ENCODE data around the gene EMCN.

EMCN gene

DNA sequence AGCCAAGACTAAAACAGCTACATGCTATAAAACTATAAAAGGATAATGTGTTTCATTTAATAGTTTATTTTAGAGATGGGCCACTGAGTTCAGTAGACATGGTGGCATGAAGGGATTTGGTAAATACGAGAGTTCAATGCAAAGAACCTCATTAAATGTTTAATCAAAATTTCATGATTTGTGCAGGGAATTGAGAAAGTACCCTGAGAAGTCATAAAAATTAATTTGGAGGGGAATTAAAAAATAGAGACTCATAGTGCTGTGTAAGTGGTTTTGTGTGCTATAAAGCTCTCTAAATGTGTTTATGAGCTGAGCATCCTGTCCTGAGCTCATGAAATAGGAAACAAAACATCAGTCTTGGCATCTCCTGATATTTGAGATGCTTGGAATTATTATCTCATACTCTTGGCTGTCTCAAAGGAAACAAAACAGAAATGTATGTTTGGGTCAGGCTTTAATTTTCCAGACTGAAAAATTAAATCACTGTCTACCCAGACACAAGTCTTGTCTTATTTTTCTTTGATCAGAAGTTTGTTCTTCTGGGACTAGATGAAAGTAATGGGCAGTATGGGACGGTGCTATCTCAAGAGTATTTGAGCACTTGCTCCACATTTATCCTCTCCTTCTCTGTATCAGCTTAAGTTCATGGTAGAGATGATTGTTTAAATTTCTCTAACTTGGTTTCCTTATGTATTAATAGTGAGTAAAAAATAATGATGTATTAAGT, 38.0 kb upstream of the EMCN start:
- no peak for TF ChIP-seq EZH2phosphoT487 (IDR thresholded peaks at IDR 0.05; ENCODE audit: borderline replicate concordance, low read length)
- TF ChIP-seq, protein P1, sequence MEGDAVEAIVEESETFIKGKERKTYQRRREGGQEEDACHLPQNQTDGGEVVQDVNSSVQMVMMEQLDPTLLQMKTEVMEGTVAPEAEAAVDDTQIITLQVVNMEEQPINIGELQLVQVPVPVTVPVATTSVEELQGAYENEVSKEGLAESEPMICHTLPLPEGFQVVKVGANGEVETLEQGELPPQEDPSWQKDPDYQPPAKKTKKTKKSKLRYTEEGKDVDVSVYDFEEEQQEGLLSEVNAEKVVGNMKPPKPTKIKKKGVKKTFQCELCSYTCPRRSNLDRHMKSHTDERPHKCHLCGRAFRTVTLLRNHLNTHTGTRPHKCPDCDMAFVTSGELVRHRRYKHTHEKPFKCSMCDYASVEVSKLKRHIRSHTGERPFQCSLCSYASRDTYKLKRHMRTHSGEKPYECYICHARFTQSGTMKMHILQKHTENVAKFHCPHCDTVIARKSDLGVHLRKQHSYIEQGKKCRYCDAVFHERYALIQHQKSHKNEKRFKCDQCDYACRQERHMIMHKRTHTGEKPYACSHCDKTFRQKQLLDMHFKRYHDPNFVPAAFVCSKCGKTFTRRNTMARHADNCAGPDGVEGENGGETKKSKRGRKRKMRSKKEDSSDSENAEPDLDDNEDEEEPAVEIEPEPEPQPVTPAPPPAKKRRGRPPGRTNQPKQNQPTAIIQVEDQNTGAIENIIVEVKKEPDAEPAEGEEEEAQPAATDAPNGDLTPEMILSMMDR (IDR thresholded peaks at IDR 0.05; ENCODE audit: low read depth, low read length, poor library complexity, severe bottlenecking), result no peak

DNA sequence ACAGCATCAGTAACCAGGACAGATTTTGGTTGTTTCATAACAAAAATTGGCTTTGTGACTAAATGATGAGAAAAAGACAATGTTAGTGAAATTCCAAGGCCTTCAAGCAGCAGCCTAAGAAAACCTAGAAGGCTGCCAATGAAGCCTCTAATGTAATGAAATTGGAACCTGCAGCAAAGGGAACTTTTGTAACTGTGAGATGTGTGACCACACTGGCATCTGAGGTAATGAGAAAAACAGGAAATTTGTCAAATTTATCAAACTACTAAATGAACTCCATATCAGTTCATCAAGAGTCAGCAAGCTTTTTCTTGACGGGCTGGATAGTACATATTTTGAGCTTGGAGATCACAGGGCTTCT, 30.4 kb upstream of the EMCN start:
- Histone ChIP-seq H4K20me1 (ENCODE audit: control insufficient read depth, insufficient read depth, low read depth, low read length) (no peaks in the 10 kb centered on the region), H3K4me3 (ENCODE audit: low read length) (no peak overlapping the region), H3K4me1 (ENCODE audit: control insufficient read depth, low read length) (peaks cover 5% of the 10 kb centered on the region), H3K9me3 (ENCODE audit: control insufficient read depth, insufficient read depth, low read length) (no peaks in the 10 kb centered on the region), H3K9me2 (replicated peaks; ENCODE audit: control insufficient read depth, low read length) (no peaks in the 10 kb centered on the region), H3K27ac (ENCODE audit: low read depth, low read length) (no peak overlapping the region), H3F3A (ENCODE audit: control insufficient read depth, insufficient read depth) (no peaks in the 10 kb centered on the region), H3K36me3 (ENCODE audit: control insufficient read depth, low read length) (no peaks in the 10 kb centered on the region), H3K27me3 (ENCODE audit: control insufficient read depth, low read length) (no peaks in the 10 kb centered on the region), H3K4me2 (ENCODE audit: low read length) (no peak overlapping the region), H3K79me2 (ENCODE audit: control insufficient read depth, low read length) (no peaks in the 10 kb centered on the region)
- TF ChIP-seq, protein P1 (IDR thresholded peaks at IDR 0.05; ENCODE audit: low read depth, low read length, poor library complexity, severe bottlenecking), result no peak
- TF ChIP-seq EZH2phosphoT487 (IDR thresholded peaks at IDR 0.05; ENCODE audit: borderline replicate concordance, low read length), result no peak

More for the DNA sequence above, 38.0 kb upstream of the EMCN start:
- no peak overlapping the region for H3K4me2 ChIP-seq (ENCODE audit: low read length)
- no peaks in the 10 kb centered on the region for H3F3A ChIP-seq (ENCODE audit: control insufficient read depth, insufficient read depth)
- H3K79me2 ChIP-seq (ENCODE audit: control insufficient read depth, low read length), result no peaks in the 10 kb centered on the region
- no peaks in the 10 kb centered on the region for H3K27me3 ChIP-seq (ENCODE audit: control insufficient read depth, low read length)
- H4K20me1 ChIP-seq (ENCODE audit: control insufficient read depth, insufficient read depth, low read depth, low read length), result no peaks in the 10 kb centered on the region
- H3K4me1 ChIP-seq (ENCODE audit: control insufficient read depth, low read length), result no peaks in the 10 kb centered on the region
- no peak overlapping the region for H3K4me3 ChIP-seq (ENCODE audit: low read length)
- no peaks in the 10 kb centered on the region for H3K9me3 ChIP-seq (ENCODE audit: control insufficient read depth, insufficient read depth, low read length)
- H3K36me3 ChIP-seq (ENCODE audit: control insufficient read depth, low read length), result no peaks in the 10 kb centered on the region
- H3K9me2 ChIP-seq (replicated peaks; ENCODE audit: control insufficient read depth, low read length), result no peaks in the 10 kb centered on the region
- no peak overlapping the region for H3K27ac ChIP-seq (ENCODE audit: low read depth, low read length)

DNA sequence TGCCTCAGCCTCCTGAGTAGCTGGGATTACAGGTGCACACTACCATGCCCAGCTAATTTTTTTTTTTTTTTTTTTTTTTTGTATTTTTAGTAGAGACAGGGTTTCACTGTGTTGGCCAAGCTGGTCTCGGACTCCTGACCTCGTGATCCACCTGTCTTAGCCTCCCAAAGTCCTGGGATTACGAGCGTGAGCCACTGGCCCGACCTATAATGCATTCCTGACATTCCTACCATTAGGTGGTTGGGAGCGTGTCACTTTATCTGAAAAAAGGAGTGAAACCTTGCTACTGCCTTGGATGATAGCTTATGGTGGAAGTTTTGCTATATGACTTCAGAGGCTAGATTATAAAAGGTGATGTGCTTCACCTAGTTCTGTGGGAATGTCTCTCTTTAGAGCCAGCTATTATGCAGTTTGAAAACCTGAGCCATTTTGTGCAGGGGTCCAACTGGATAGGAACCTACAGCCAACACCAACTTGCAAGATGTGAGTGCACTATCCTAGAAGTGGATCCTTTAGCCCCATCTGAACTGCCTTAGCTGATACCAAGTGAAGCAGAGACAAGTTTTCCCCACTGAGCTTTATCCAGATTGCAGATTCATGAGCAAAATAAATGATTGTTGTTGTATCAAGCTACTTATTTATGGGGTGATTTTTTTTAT, 29.8 kb upstream of the EMCN start:
- Histone ChIP-seq H3K9me3 (ENCODE audit: control insufficient read depth, insufficient read depth, low read length) (no peaks in the 10 kb centered on the region), H3K4me1 (ENCODE audit: control insufficient read depth, low read length) (peaks cover 5% of the 10 kb centered on the region), H3K27me3 (ENCODE audit: control insufficient read depth, low read length) (no peaks in the 10 kb centered on the region), H3K27ac (ENCODE audit: low read depth, low read length) (no peak overlapping the region), H3F3A (ENCODE audit: control insufficient read depth, insufficient read depth) (no peaks in the 10 kb centered on the region), H3K9me2 (replicated peaks; ENCODE audit: control insufficient read depth, low read length) (no peaks in the 10 kb centered on the region), H3K79me2 (ENCODE audit: control insufficient read depth, low read length) (no peaks in the 10 kb centered on the region), H3K4me2 (ENCODE audit: low read length) (no peak overlapping the region), H3K4me3 (ENCODE audit: low read length) (no peak overlapping the region), H3K36me3 (ENCODE audit: control insufficient read depth, low read length) (no peaks in the 10 kb centered on the region), H4K20me1 (ENCODE audit: control insufficient read depth, insufficient read depth, low read depth, low read length) (no peaks in the 10 kb centered on the region)
- TF ChIP-seq, protein P1 (IDR thresholded peaks at IDR 0.05; ENCODE audit: low read depth, low read length, poor library complexity, severe bottlenecking), result no peak
- TF ChIP-seq EZH2phosphoT487 (IDR thresholded peaks at IDR 0.05; ENCODE audit: borderline replicate concordance, low read length), result no peak

Measured in DOHH2 (cell line).